HG02885 (cell line): ENCODE data around the gene LGI4.

Source experiments
- ATAC-seq: cut with Tn5 transposase; IDR thresholded peaks from one replicate; pipeline ENCODE4 v1.9.1; 2021; ENCODE audit warnings: mild to moderate bottlenecking; ENCODE audit not compliant: unreplicated experiment, poor library complexity

LGI4 gene

GRCh38 chr19:35134601-35135242 is at the start of gene LGI4:
Gene LGI4, minus strand, starts transcription at chr19:35135059. Its CDS starts 379 bp downstream, at chr19:35134680.
- no peak for ATAC-seq

GRCh38 chr19:35184267-35184666 is 49.4 kb upstream of the LGI4 start:
- no peak for ATAC-seq

DNA sequence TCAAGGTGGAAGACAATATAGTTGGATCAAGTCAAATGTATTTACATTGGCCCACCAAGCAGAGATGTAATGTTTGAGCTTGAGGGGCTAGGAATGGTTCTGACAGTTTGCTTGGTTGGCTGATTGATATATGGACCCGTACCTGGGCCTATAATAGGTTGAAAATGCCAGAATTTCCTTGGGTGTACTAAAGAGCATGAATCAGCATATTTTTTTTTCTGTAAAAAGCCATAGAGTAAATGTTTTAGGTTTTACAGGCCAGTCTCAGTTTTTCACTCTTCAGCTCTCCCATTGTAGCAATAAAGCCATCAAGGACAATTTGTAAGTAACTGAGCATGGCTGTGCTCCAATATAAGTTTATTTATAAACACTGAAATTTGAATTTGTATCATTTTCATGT is 46.5 kb upstream of the LGI4 start:
- no peak for ATAC-seq

DNA sequence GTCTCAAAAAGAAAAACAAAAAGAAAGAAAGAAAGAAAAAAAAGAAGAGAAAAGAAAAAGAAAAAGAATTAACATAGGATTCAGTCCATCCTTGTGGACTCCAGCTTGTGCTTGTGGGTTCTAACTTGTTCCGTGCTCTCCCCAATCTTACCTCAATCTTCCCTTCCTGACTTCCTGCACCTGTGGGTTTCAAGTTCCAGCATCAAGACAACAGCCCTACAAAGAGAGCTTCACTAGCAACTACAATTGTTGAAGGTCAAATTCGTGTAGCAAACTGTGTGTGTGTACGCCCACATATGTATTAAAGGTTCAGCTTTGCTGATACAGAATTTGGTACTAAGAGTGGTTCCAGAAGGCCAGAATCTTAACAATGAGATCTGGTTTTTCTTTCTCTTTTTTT is 45.0 kb upstream of the LGI4 start:
- ATAC-seq: no peak

DNA sequence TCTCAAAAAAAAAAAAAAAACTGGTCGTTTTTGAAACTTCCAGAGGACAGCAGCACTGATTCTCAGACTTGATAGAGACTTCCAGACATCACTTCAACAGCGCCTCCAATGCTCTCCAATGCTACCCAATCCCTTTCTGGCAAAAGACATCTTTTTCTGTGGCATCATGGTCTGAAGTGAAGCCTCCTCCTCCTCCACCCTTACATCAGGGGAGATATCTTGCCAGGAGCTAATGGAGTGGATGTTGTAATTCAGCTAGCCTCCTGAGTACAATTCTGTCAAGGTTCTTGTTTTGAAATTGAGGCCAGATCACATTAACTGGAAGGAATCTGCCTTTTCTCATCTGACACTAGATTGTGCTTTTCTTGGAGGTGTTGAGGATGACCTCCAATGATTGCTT is 43.8 kb upstream of the LGI4 start:
- no peak for ATAC-seq

- no peak for ATAC-seq
These were observed 42.8 kb upstream of the LGI4 start for GRCh38 chr19:35177377-35178274.

DNA sequence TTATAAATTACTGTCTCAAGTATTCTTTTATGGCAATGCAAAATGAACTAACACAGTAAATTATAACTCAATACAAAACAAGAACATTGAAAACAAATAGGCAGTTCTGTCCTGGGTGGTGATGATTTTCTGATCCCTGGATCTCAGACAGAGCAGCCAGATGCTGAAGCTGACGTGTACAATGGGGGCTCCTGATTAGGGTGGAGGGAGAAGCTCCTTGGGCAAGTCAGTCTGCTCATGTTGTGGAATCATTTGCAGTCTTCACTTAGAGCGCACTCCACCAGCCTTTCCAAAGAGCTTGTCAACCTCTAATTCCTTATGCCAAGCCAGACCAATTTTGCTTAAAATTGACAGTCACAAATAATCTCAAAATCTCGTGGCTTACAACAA is 41.3 kb upstream of the LGI4 start:
- no peak for ATAC-seq

GRCh38 chr19:35174226-35174625 is 39.4 kb upstream of the LGI4 start:
- no peak for ATAC-seq

DNA sequence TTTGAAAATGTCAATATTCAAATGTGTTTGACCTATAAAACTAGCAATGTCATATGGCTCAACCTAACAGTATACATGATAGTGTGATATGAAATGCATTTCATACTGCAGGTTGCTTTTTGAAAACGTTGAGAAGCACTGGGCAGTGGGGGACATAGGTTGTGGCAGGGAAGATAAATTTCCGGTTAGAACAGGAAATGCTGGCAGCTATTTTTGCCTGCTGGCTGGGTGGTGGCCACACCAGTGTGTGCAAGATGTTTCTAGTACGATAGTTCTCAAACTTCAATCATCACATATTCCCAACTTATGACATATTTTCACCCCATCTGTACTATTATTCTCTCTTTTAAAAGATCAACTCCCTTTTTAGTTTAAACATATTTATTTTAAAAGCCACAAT is 36.9 kb upstream of the LGI4 start:
- ATAC-seq: no peak

GRCh38 chr19:35170359-35171061 is 35.7 kb upstream of the LGI4 start:
- ATAC-seq: no peak

DNA sequence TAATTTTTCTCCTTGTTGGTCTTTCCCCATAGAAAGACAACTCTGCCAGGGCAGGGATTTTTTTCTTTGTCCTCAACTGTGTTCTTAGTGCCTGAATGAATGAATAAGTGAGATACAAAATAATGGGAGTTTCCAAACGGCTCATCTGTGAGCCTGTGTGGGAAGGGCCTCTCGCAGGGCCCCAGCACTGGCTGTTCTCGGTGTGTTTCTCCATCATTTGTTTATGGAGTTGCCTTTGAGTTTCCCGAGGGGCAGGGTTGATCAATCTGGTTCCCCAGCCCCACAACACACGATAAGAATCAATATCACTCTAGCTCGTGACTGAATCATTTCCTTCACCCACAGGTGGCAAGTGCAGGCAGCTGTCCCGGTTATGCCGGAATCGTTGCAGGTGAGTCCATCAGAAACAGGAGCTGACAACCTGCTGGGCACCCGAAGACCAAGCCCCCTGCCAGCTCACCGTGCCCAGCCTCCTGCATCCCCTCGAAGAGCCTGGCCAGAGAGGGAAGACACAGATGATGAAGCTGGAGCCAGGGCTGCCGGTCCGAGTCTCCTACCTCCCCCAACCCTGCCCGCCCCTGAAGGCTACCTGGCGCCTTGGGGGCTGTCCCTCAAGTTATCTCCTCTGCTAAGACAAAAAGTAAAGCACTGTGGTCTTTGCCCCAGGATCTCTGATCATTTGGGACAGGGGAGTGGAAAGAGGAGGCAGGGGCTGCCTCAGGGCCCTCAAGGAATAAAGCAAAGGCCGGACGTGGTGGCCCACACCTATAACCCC is 34.5 kb upstream of the LGI4 start:
- ATAC-seq: no peak

DNA sequence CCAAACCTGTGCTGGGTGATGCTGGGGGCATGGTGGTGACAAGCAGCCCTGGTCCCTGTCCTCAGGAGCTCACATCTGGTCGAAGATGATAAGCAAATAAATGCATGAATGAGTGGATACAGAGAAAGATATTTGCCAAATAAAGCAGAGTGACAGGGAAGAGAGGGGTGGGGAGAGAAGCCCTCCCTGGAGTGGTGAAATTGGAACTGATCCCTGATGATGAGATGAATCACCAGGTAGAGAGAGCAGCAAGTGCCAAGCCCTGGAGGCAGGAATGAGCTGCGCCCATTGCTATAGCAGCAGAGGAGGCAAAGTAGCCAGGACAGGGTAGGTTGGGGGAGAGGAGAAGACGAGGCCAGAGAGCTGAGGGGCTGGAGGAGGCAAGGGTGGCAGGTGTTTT is 33.3 kb upstream of the LGI4 start:
- no peak for ATAC-seq

- ATAC-seq: no peak
These were observed 32.6 kb upstream of the LGI4 start for GRCh38 chr19:35167251-35168119.

DNA sequence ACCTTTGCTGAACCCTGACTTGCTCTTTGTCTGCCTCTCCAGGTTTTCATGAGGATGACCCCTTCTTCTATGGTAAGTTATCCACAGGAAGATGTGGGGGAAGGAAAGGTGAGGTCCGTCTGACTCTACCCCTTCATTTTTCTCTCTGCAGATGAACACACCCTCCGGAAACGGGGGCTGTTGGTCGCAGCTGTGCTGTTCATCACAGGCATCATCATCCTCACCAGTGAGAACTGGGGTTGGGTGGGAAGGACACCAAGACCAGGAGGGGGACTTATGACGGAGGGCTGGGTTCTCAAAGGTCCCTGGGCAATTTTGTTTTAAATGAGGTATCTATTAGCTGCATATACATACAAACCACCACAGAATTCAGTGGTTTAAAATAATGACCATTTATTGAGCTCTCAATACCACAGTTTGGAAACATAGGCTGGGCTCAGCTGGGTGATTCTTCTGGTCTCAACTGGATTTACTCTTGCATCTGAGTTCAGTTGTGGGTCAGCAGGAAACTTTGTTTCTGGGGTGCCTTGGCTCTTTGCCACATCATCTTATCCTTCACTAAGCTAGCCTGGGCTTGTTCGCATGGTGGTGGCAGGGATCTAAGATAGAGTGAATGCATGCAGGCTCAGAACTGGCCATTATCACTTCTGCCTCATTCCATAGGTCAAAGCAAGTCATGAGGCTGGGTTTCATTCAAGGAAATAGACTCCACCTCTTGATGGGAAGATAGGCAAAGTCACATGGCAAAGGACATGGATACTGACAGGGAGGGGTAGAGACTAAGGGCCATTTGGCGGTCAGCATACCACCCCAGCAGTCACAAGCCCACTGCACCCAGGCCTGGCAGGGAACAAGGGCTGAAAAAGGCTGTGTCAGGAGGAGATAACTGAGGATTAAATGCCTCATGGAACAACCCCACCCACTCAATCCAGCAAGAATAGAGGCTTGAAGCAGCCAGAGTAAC is 31.5 kb upstream of the LGI4 start:
- no peak for ATAC-seq

GRCh38 chr19:35165200-35166058 is 30.6 kb upstream of the LGI4 start:
- ATAC-seq: no peak

- no peak for ATAC-seq
These were observed 29.6 kb upstream of the LGI4 start for GRCh38 chr19:35164418-35164817.

DNA sequence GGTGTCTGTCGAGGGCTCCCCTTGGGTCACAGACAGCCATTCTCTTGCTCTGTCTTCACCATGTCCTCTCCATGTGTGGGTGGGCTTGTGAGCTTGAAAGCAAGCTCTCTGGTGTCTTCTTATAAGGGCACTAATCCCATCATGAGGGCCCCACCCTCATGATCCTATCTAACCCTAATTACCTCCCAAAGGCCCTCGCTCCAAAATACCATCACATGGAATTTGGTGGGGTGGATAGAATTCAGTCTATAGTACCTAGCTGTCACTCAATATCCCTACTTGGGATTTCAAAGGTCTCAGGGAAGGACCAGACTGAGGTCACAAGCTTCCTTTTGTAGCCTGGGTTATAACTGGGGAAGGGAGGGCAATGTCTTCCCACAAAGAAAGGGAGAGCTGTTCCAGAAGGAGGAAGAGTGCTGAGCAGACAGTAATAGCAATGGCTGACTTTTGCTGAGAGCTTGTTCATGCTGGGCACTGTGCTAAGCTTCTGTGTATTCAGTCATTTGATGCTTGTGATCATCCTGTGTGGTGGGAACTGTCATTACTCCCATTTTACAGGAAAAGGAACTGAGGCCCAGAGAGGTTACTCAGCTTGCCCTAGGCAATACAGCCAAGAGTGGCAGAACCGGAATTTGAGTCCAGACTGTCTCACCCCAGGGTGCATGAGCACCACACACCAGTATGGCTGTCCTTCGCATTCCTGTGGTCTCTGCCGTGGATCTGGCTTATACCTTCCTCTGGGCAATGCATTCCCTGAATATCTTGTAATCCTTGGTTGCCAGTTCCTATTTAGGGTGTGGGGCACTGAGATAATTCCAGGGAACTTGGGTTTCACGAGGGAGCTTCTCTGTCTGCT is 27.8 kb upstream of the LGI4 start:
- no peak for ATAC-seq
